HG03439 (cell line): ENCODE data around the gene MGAT4A.
"Not testable (repeated sequence)": the region's sequence is repeated elsewhere in the genome, so short reads cannot be mapped to it uniquely, and the experiment has no call there.

ENCODE experiments used
- ATAC-seq: cut with Tn5 transposase; IDR thresholded peaks from one replicate; pipeline ENCODE4 v1.9.1; 2021; ENCODE audit warnings: mild to moderate bottlenecking, moderate library complexity; ENCODE audit not compliant: unreplicated experiment

Gene MGAT4A

GRCh38 chr2:98730707-98731040 is 258 bp downstream of the MGAT4A start:
- ATAC-seq = peak; percentile 55

GRCh38 chr2:98730053-98730706 is 752 bp downstream of the MGAT4A start:
- ATAC-seq = no peak

- ATAC-seq = no peak
Measured at GRCh38 chr2:98729652-98730051, 1.3 kb downstream of the MGAT4A start.

- not testable (repeated sequence) for ATAC-seq
Measured at GRCh38 chr2:98728088-98728718, 2.7 kb downstream of the MGAT4A start.

GRCh38 chr2:98727369-98728087 is 3.4 kb downstream of the MGAT4A start:
- no peak for ATAC-seq

GRCh38 chr2:98726735-98727368 is 4.1 kb downstream of the MGAT4A start:
- ATAC-seq = no peak

GRCh38 chr2:98726205-98726604 is 4.7 kb downstream of the MGAT4A start:
- no peak for ATAC-seq

GRCh38 chr2:98720286-98720685 is 10.6 kb downstream of the MGAT4A start:
- no peak for ATAC-seq

GRCh38 chr2:98717621-98718020 is 13.3 kb downstream of the MGAT4A start:
- ATAC-seq = no peak

GRCh38 chr2:98716786-98717185 is 14.1 kb downstream of the MGAT4A start:
- ATAC-seq = no peak

GRCh38 chr2:98715812-98716451 is 15.0 kb downstream of the MGAT4A start:
- no peak for ATAC-seq

GRCh38 chr2:98713332-98714015 is 17.5 kb downstream of the MGAT4A start:
- peak; percentile 93 for ATAC-seq

GRCh38 chr2:98712145-98712544 is 18.8 kb downstream of the MGAT4A start:
- no peak for ATAC-seq

- no peak for ATAC-seq
Measured at GRCh38 chr2:98711506-98711905, 19.4 kb downstream of the MGAT4A start.

GRCh38 chr2:98710734-98711133 is 20.2 kb downstream of the MGAT4A start:
- ATAC-seq = no peak

GRCh38 chr2:98709535-98709934 is 21.4 kb downstream of the MGAT4A start:
- ATAC-seq = no peak

- ATAC-seq = no peak
Measured at GRCh38 chr2:98708396-98709186, 22.3 kb downstream of the MGAT4A start.

GRCh38 chr2:98706591-98706990 is 24.3 kb downstream of the MGAT4A start:
- ATAC-seq = no peak

GRCh38 chr2:98705333-98705617 is 25.7 kb downstream of the MGAT4A start:
- no peak for ATAC-seq
